HCT116 (cell line): ENCODE measurements around the gene PAX8.

Experiments used
- CTCF ChIP-seq, 3 experiments: fragments of 200-600 bp in 1 of 3; sonication (generic) in 1 of 3; IDR thresholded peaks in 2 of 3; conservative IDR thresholded peaks in 1 of 3; 2 replicates each; pipeline ENCODE4 v1.5.1; 2012 to 2017; ENCODE audit warnings: low read depth in 2 of 3, low read length in 2 of 3, antibody characterized with exemption in 1 of 3, borderline replicate concordance in 1 of 3, control low read depth in 1 of 3, mild to moderate bottlenecking in 1 of 3, mixed read lengths in 1 of 3, mixed run types in 1 of 3, moderate library complexity in 1 of 3; ENCODE audit not compliant: insufficient read depth in 1 of 3
- EZH2 ChIP-seq: fragments of 200-600 bp; sonication (generic); IDR thresholded peaks from 2 replicates; pipeline ENCODE4 v1.6.1; 2017; ENCODE audit warnings: antibody characterized with exemption, mixed run types
- MAX ChIP-seq: IDR thresholded peaks from 2 replicates; pipeline ENCODE4 v1.6.1; 2012
- POLR2A ChIP-seq: IDR thresholded peaks from 2 replicates; pipeline ENCODE4 v1.7.0; 2011; ENCODE audit warnings: borderline replicate concordance; ENCODE audit not compliant: insufficient read depth, insufficient read length; ENCODE audit errors: extremely low read depth
- ZBTB33 ChIP-seq: IDR thresholded peaks from 2 replicates; pipeline ENCODE4 v1.6.1; 2011; ENCODE audit warnings: mild to moderate bottlenecking, low read length, moderate library complexity; ENCODE audit not compliant: insufficient replicate concordance; ENCODE audit errors: extremely low read depth

GRCh38 chr2:113268621-113269360, 9.9 kb downstream of the PAX8 start:
- no peak for TF ChIP-seq CTCF (IDR thresholded peaks at IDR 0.05 in 2 of 3, conservative IDR thresholded peaks at IDR 0.05 in 1 of 3; ENCODE audit: borderline replicate concordance in 1 of 3, insufficient read depth in 1 of 3, low read depth in 2 of 3, low read length in 2 of 3)
- TF ChIP-seq POLR2A = no peak
- TF ChIP-seq EZH2 = no peak
- no peak for TF ChIP-seq ZBTB33
- TF ChIP-seq MAX = no peak
